Measurements from ENCODE around the gene GRIA1. TPM values are rescaled to one million over a fixed set of nuclear protein-coding genes. Genes with fewer than 3 reads are reported as not detected.
A peak's percentile ranks its signal among the peaks of the same experiment; 100 is the strongest.

Gene GRIA1
- total RNA-seq, 2 donors from 2014 or later, result 1.2 TPM; not detected in 1

DNA sequence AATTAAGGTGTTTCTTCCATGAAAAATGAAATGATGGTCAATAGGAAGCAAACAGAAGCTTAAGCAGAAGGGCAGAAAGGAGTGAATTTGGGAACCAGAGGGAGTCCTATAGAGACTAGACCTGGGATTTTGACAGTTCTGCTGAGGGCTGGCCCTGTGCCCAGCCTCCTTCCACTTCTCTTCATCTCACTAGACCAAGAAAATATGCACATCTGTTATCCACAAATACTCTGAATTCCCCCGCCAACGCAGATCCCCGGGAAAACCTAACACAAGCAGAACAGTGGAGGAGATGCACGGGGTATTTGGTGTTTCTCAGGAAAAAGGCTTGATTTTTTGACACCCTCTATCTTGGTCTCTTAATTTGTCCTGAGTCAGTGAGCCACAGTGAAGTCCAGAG, 22.7 kb downstream of the GRIA1 start:
- 94 to 97% methylated on average over 4 of the region's 4 CpGs for WGBS, 2 experiments (ENCODE audit: insufficient coverage in 1 of 2, insufficient read length in 1 of 2)
- Histone ChIP-seq H3K4me1 (ENCODE audit: control insufficient read depth, insufficient read depth, low read length) (no peaks in the 10 kb centered on the region), H3K36me3 (ENCODE audit: control insufficient read depth, insufficient read depth, low read length) (no peaks in the 10 kb centered on the region), H3K27me3 (ENCODE audit: control insufficient read depth, insufficient read depth, low read length, poor library complexity, severe bottlenecking) (no peaks in the 10 kb centered on the region), H3K27ac (ENCODE audit: low read depth, low read length) (no peak overlapping the region), H3K4me3 (ENCODE audit: low read length) (no peak overlapping the region), H3K9me3 (ENCODE audit: control insufficient read depth, low read length) (peaks cover 16% of the 10 kb centered on the region), H3K9ac (ENCODE audit: extremely low read depth, low read length, poor library complexity, severe bottlenecking) (no peak overlapping the region)
- Mint-ChIP-seq H3K27me3 (ENCODE audit: insufficient read depth) (no peaks in the 10 kb centered on the region), H3K27ac (no peak overlapping the region), H3K4me1 (peaks cover 15% of the 10 kb centered on the region), H3K4me3 (no peak overlapping the region), H3K9me3 (peaks cover 6% of the 10 kb centered on the region), H3K36me3 (ENCODE audit: low read depth) (no peaks in the 10 kb centered on the region)
- DNase-seq, result no peak
- TF ChIP-seq, protein P1, sequence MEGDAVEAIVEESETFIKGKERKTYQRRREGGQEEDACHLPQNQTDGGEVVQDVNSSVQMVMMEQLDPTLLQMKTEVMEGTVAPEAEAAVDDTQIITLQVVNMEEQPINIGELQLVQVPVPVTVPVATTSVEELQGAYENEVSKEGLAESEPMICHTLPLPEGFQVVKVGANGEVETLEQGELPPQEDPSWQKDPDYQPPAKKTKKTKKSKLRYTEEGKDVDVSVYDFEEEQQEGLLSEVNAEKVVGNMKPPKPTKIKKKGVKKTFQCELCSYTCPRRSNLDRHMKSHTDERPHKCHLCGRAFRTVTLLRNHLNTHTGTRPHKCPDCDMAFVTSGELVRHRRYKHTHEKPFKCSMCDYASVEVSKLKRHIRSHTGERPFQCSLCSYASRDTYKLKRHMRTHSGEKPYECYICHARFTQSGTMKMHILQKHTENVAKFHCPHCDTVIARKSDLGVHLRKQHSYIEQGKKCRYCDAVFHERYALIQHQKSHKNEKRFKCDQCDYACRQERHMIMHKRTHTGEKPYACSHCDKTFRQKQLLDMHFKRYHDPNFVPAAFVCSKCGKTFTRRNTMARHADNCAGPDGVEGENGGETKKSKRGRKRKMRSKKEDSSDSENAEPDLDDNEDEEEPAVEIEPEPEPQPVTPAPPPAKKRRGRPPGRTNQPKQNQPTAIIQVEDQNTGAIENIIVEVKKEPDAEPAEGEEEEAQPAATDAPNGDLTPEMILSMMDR (conservative IDR thresholded peaks at IDR 0.05), result no peak

DNA sequence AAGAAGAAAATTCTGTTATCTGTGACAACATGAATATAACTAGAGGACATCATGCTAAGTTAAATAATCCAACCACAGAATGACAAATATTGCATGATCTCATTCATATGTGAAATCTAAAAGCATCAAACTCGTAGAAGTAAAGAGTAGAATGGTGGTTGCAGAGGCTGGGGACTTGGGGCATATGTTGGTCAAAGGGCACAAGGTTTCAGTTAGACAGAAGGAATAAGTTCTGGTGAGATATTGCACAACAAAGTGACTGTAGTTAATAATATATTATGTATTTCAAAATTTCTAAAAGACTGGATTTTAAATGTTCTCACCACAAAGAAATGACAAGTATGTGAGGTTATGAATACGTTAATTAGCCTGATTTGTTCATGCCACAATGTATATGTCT, 24.8 kb downstream of the GRIA1 start:
- no peaks in the 10 kb centered on the region for H3K9me3 Mint-ChIP-seq
- no peak overlapping the region for H3K4me3 Mint-ChIP-seq
- Histone ChIP-seq H3K27me3 (ENCODE audit: control insufficient read depth, insufficient read depth, low read length, poor library complexity, severe bottlenecking) (no peaks in the 10 kb centered on the region), H3K27ac (ENCODE audit: low read depth, low read length) (no peak overlapping the region), H3K4me3 (ENCODE audit: low read length) (no peak overlapping the region), H3K36me3 (ENCODE audit: control insufficient read depth, insufficient read depth, low read length) (no peaks in the 10 kb centered on the region), H3K9ac (ENCODE audit: extremely low read depth, low read length, poor library complexity, severe bottlenecking) (no peak overlapping the region), H3K9me3 (ENCODE audit: control insufficient read depth, low read length) (peaks cover 9% of the 10 kb centered on the region), H3K4me1 (ENCODE audit: control insufficient read depth, insufficient read depth, low read length) (no peaks in the 10 kb centered on the region)
- TF ChIP-seq, protein P1 (conservative IDR thresholded peaks at IDR 0.05), result no peak
- H3K4me1 Mint-ChIP-seq, result peaks cover 20% of the 10 kb centered on the region
- no peak overlapping the region for H3K27ac Mint-ChIP-seq
- H3K36me3 Mint-ChIP-seq (ENCODE audit: low read depth), result no peaks in the 10 kb centered on the region
- peaks cover 2% of the 10 kb centered on the region for H3K27me3 Mint-ChIP-seq (ENCODE audit: insufficient read depth)
- DNase-seq, result no peak
- 98 to 100% methylated on average over 1 to 2 of the region's 2 CpGs for WGBS, 2 experiments (ENCODE audit: insufficient coverage in 1 of 2, insufficient read length in 1 of 2)

DNA sequence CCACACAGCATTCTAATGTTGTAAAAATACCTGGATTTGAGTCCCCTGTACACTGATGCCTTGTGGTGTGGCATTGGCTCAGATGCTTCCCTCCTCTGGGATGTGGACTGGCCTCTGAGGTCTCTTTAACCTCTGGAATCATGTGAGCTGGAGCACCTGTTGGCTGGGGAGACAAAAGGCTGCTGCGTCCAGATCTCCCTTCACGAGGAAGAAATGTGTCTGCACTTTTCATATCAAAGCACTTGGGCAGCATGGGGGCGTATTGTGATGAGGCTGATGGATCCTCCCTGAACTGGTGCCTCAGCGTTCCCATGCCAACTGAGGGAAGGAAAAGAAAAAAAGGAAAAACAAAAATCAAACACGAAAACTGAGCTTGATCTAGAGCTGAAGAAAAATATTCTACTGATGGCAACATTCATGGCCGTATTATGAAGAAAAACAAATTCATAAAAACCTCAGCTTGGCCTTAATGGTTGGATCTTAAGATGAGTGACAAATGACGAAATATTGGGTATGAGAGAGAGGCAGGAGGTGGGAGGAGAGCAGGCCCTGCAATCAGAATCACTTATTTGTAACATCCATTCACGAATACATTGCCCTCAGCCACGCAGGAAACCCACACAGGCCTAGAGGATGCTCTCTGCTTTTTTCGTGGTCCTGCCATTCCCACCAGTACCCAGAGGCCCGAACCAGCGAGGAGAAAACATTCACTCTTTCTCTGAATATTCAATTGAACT, 26.2 kb downstream of the GRIA1 start:
- no peaks in the 10 kb centered on the region for H3K4me1 ChIP-seq (ENCODE audit: control insufficient read depth, insufficient read depth, low read length)
- no peaks in the 10 kb centered on the region for H3K36me3 ChIP-seq (ENCODE audit: control insufficient read depth, insufficient read depth, low read length)
- H3K4me3 ChIP-seq (ENCODE audit: low read length), result no peak overlapping the region
- H3K9me3 Mint-ChIP-seq, result no peaks in the 10 kb centered on the region
- H3K27me3 Mint-ChIP-seq (ENCODE audit: insufficient read depth), result peaks cover 2% of the 10 kb centered on the region
- H3K27ac ChIP-seq (ENCODE audit: low read depth, low read length), result peak overlapping the region; percentile 79
- H3K4me3 Mint-ChIP-seq, result no peak overlapping the region
- H3K36me3 Mint-ChIP-seq (ENCODE audit: low read depth), result no peaks in the 10 kb centered on the region
- peaks cover 21% of the 10 kb centered on the region for H3K4me1 Mint-ChIP-seq
- H3K9ac ChIP-seq (ENCODE audit: extremely low read depth, low read length, poor library complexity, severe bottlenecking), result no peak overlapping the region
- TF ChIP-seq, protein P1 (conservative IDR thresholded peaks at IDR 0.05), result no peak
- no peaks in the 10 kb centered on the region for H3K27me3 ChIP-seq (ENCODE audit: control insufficient read depth, insufficient read depth, low read length, poor library complexity, severe bottlenecking)
- no peak for DNase-seq
- peaks cover 9% of the 10 kb centered on the region for H3K9me3 ChIP-seq (ENCODE audit: control insufficient read depth, low read length)
- H3K27ac Mint-ChIP-seq, result no peak overlapping the region
- WGBS, 2 experiments (ENCODE audit: insufficient coverage in 1 of 2, insufficient read length in 1 of 2), result 63 to 78% methylated on average over 11 to 12 of the region's 12 CpGs

Measured in endodermal cell (in vitro differentiated cells).